Neural cell (in vitro differentiated cells): ENCODE measurements around the gene SBNO2. TPM values are rescaled to one million over a fixed set of nuclear protein-coding genes. Genes with fewer than 3 reads are reported as not detected.

Experiments
- H2AFZ ChIP-seq: fragments of 200-600, 300-800 bp; sonication (generic), shearing (Covaris generic); 2 replicates; pipeline ENCODE4 v1.6.0; 2014; ENCODE audit warnings: low read depth, mild to moderate bottlenecking, antibody characterized with exemption, low read length, moderate library complexity
- H3F3A ChIP-seq: fragments of 200-600 bp; shearing (Covaris generic); 2 replicates; pipeline ENCODE4 v1.6.1; 2016; ENCODE audit warnings: mild to moderate bottlenecking, moderate library complexity, mixed read lengths, antibody characterized with exemption, low read length; ENCODE audit not compliant: insufficient read depth, poor library complexity, severe bottlenecking
- H3K27ac ChIP-seq: fragments of 200-600, 300-800 bp; sonication (generic), shearing (Covaris generic); 2 replicates; pipeline ENCODE4 v1.5.1; 2014; ENCODE audit warnings: mild to moderate bottlenecking, low read length, moderate library complexity
- H3K27me3 ChIP-seq: fragments of 300-800, 200-600 bp; sonication (generic), shearing (Covaris generic); 2 replicates; pipeline ENCODE4 v1.6.0; 2014; ENCODE audit warnings: mild to moderate bottlenecking, low read depth, low read length, moderate library complexity; ENCODE audit not compliant: insufficient read depth
- H3K36me3 ChIP-seq: fragments of 300-800, 200-600 bp; sonication (generic), shearing (Covaris generic); 2 replicates; pipeline ENCODE4 v1.5.1; 2014; ENCODE audit warnings: mild to moderate bottlenecking, antibody characterized with exemption, low read length, moderate library complexity; ENCODE audit not compliant: insufficient read depth
- H3K4me2 ChIP-seq: fragments of 300-800, 200-600 bp; sonication (generic), shearing (Covaris generic); 2 replicates; pipeline ENCODE4 v1.6.0; 2014; ENCODE audit warnings: mild to moderate bottlenecking, low read length
- H3K4me3 ChIP-seq: fragments of 300-800, 200-600 bp; sonication (generic), shearing (Covaris generic); 2 replicates; pipeline ENCODE4 v1.5.1; 2014; ENCODE audit warnings: mild to moderate bottlenecking, low read length, moderate library complexity
- H3K79me2 ChIP-seq: fragments of 200-600 bp; shearing (Covaris generic); replicated peaks from 2 replicates; pipeline ENCODE4 v1.6.0; 2014; ENCODE audit warnings: mild to moderate bottlenecking, low read length, moderate library complexity; ENCODE audit not compliant: insufficient read depth
- H3K9ac ChIP-seq: fragments of 300-800, 200-600 bp; sonication (generic), shearing (Covaris generic); 2 replicates; pipeline ENCODE4 v1.6.1; 2016; ENCODE audit warnings: mild to moderate bottlenecking, low read length, mixed read lengths
- H3K9me2 ChIP-seq: fragments of 200-600 bp; shearing (Covaris generic); 2 replicates; pipeline ENCODE4 v1.6.1; 2016; ENCODE audit warnings: mild to moderate bottlenecking, low read length, mixed read lengths; ENCODE audit not compliant: insufficient read depth
- H3K9me3 ChIP-seq: fragments of 200-600, 300-800 bp; sonication (generic), shearing (Covaris generic); 2 replicates; pipeline ENCODE4 v1.6.1; 2016; ENCODE audit warnings: mild to moderate bottlenecking, mixed run types, low read length, moderate library complexity, mixed read lengths
- H4K20me1 ChIP-seq: fragments of 200-600 bp; shearing (Covaris generic); 2 replicates; pipeline ENCODE4 v1.6.1; 2016; ENCODE audit warnings: mild to moderate bottlenecking, mixed run types; ENCODE audit not compliant: insufficient read depth
- CTCF ChIP-seq: fragments of 450-650 bp; IDR thresholded peaks from 2 replicates; pipeline ENCODE4 v1.5.1; 2014; ENCODE audit warnings: antibody characterized with exemption, mild to moderate bottlenecking, moderate library complexity; ENCODE audit not compliant: poor library complexity, severe bottlenecking
- EP300 ChIP-seq: fragments of 450-650 bp; conservative IDR thresholded peaks from 2 replicates; pipeline ENCODE4 v1.6.1; 2014; ENCODE audit warnings: antibody characterized with exemption, mild to moderate bottlenecking, moderate library complexity; ENCODE audit not compliant: poor library complexity, severe bottlenecking
- EZH2 ChIP-seq: fragments of 200-600, 300-800 bp; shearing (Covaris generic), sonication (generic); IDR thresholded peaks from 2 replicates; pipeline ENCODE4 v1.6.1; 2014; ENCODE audit warnings: antibody characterized with exemption, low read length, borderline replicate concordance, mild to moderate bottlenecking; ENCODE audit not compliant: insufficient read depth, poor library complexity, severe bottlenecking
- MXI1 ChIP-seq: fragments of 450-650 bp; conservative IDR thresholded peaks from 2 replicates; pipeline ENCODE4 v1.6.1; 2014; ENCODE audit warnings: antibody characterized with exemption, mild to moderate bottlenecking; ENCODE audit not compliant: poor library complexity, severe bottlenecking
- POLR2AphosphoS5 ChIP-seq: IDR thresholded peaks from 2 replicates; pipeline ENCODE4 v1.6.1; 2012
- RAD21 ChIP-seq: fragments of 450-650 bp; conservative IDR thresholded peaks from 2 replicates; pipeline ENCODE4 v1.6.1; 2014; ENCODE audit warnings: antibody characterized with exemption, mild to moderate bottlenecking, moderate library complexity
- REST ChIP-seq: IDR thresholded peaks from 2 replicates; pipeline ENCODE4 v1.6.1; 2012; ENCODE audit warnings: borderline replicate concordance
- SMC3 ChIP-seq: fragments of 450-650 bp; conservative IDR thresholded peaks from 2 replicates; pipeline ENCODE4 v1.6.1; 2014; ENCODE audit warnings: antibody characterized with exemption, mild to moderate bottlenecking, moderate library complexity; ENCODE audit not compliant: poor library complexity
- TAF1 ChIP-seq: IDR thresholded peaks from 2 replicates; pipeline ENCODE4 v1.6.1; 2012; ENCODE audit warnings: low read depth
- polyA plus RNA-seq: library from polyadenylated mRNA; depleted of rRNA; stranded (reverse); fragments of >200 nt; gene quantifications from 2 replicates; pipeline ENCODE4 v1.2.3, GENCODE V29; 2014

The SBNO2 gene
- polyA plus RNA-seq, 1 donor from 2014 or later = 4.8 TPM

GRCh38 chr19:1062387-1063029 is 111.6 kb downstream of the SBNO2 start (continued):
- TF ChIP-seq EZH2 = no peak

- TF ChIP-seq SMC3 (no peak), MXI1 (no peak), RAD21 (no peak), EZH2 (no peak), POLR2AphosphoS5 (no peak), TAF1 (no peak), REST (no peak), CTCF (no peak), EP300 (no peak)
Measured at GRCh38 chr19:1061987-1062386, 112.1 kb downstream of the SBNO2 start.

GRCh38 chr19:1060689-1061088 is 113.4 kb downstream of the SBNO2 start:
- Histone ChIP-seq H3K27me3 (peaks cover under 1% of the 10 kb centered on the region), H2AFZ (no peak overlapping the region), H3K4me3 (no peak overlapping the region), H3F3A (no peaks in the 10 kb centered on the region), H3K9me2 (no peaks in the 10 kb centered on the region), H3K79me2 (no peaks in the 10 kb centered on the region), H4K20me1 (no peaks in the 10 kb centered on the region), H3K9me3 (peaks cover 27% of the 10 kb centered on the region), H3K4me2 (no peak overlapping the region), H3K9ac (no peak overlapping the region), H3K27ac (no peak overlapping the region), H3K36me3 (peaks cover 3% of the 10 kb centered on the region)
- TF ChIP-seq EZH2 (no peak), TAF1 (no peak), CTCF (no peak), EP300 (no peak), REST (no peak), MXI1 (no peak), SMC3 (no peak), RAD21 (no peak), POLR2AphosphoS5 (no peak)

More at GRCh38 chr19:1061987-1062386, 112.1 kb downstream of the SBNO2 start:
- H3K9me2 ChIP-seq = no peaks in the 10 kb centered on the region
- no peaks in the 10 kb centered on the region for H3K79me2 ChIP-seq
- peaks cover 14% of the 10 kb centered on the region for H3K9me3 ChIP-seq
- H3K4me2 ChIP-seq = no peak overlapping the region
- peaks cover 3% of the 10 kb centered on the region for H3K36me3 ChIP-seq
- H3K27me3 ChIP-seq = peaks cover 9% of the 10 kb centered on the region
- H3K4me3 ChIP-seq = no peak overlapping the region
- no peak overlapping the region for H3K27ac ChIP-seq
- H2AFZ ChIP-seq = no peak overlapping the region
- no peaks in the 10 kb centered on the region for H3F3A ChIP-seq
- no peak overlapping the region for H3K9ac ChIP-seq
- no peaks in the 10 kb centered on the region for H4K20me1 ChIP-seq
